H1 (cell line): ENCODE results near the gene NELL2. TPM values are rescaled to one million over a fixed set of nuclear protein-coding genes. Genes with fewer than 3 reads are reported as not detected.

ENCODE experiments used
- CTCF ChIA-PET: fragments of 300-600 bp; sonication (Branson Sonifier 250); formaldehyde crosslinking; loops from one replicate; lab custom pipeline; 2021; ENCODE audit not compliant: partially characterized antibody; lab: Charles Lee
- POLR2A ChIA-PET: fragments of 300-600 bp; sonication (Branson Sonifier 250); formaldehyde crosslinking; loops from one replicate; lab custom pipeline; 2021; ENCODE audit warnings: inconsistent platforms; ENCODE audit not compliant: partially characterized antibody; lab: Charles Lee
- DNase-seq, 2 experiments: peaks; one replicate each; pipeline versions ENCODE4 v3.0.0 to v3.0.0-alpha.2; 2010 to 2022; ENCODE audit warnings: low spot score in 2 of 2, low read depth in 1 of 2, mixed read lengths in 1 of 2
- FAIRE-seq: peaks from 2 replicates; lab custom pipeline; 2011; peaks lifted over from hg19 to GRCh38; lab: Jason Lieb, UNC
- H2AFZ ChIP-seq: 2 replicates; pipeline ENCODE4 v1.8.1; 2012; ENCODE audit warnings: low read length, inconsistent platforms
- H2AK5ac ChIP-seq: 2 replicates; pipeline ENCODE4 v1.6.1; 2013; ENCODE audit warnings: low read depth, low read length
- H2BK120ac ChIP-seq: replicated peaks from 2 replicates; pipeline ENCODE3; 2013; ENCODE audit warnings: low read depth, low read length, inconsistent platforms
- H2BK12ac ChIP-seq: 2 replicates; pipeline ENCODE4 v1.6.1; 2013; ENCODE audit warnings: low read depth, low read length
- H2BK15ac ChIP-seq: 2 replicates; pipeline ENCODE4 v1.6.1; 2013; ENCODE audit warnings: low read length
- H2BK20ac ChIP-seq: 2 replicates; pipeline ENCODE4 v1.6.1; 2013; ENCODE audit warnings: low read length
- H2BK5ac ChIP-seq: 2 replicates; pipeline ENCODE4 v1.6.1; 2013; ENCODE audit warnings: low read depth, low read length
- H3K14ac ChIP-seq: 2 replicates; pipeline ENCODE4 v1.6.1; 2013; ENCODE audit warnings: inconsistent platforms; ENCODE audit not compliant: insufficient read length
- H3K18ac ChIP-seq: 2 replicates; pipeline ENCODE4 v1.6.1; 2013; ENCODE audit warnings: low read length; ENCODE audit errors: extremely low read depth
- H3K23ac ChIP-seq: 2 replicates; pipeline ENCODE4 v1.6.1; 2013; ENCODE audit warnings: inconsistent platforms; ENCODE audit not compliant: insufficient read length
- H3K23me2 ChIP-seq: 2 replicates; pipeline ENCODE4 v1.6.1; 2013; ENCODE audit warnings: low read depth, low read length
- H3K27ac ChIP-seq: 2 replicates; pipeline ENCODE4 v1.6.1; 2011; ENCODE audit warnings: low read depth, low read length, inconsistent platforms
- H3K27me3 ChIP-seq, 4 experiments: replicated peaks in 1 of 4; 1 replicate in 1 of 4; 2 replicates in 3 of 4; pipeline versions ENCODE4 v1.6.1 to v1.8.1; 2011 to 2013; ENCODE audit warnings: low read length in 3 of 4, mild to moderate bottlenecking in 3 of 4, inconsistent platforms in 2 of 4, mixed read lengths in 2 of 4, moderate library complexity in 1 of 4; ENCODE audit not compliant: control insufficient read depth in 3 of 4, insufficient read depth in 3 of 4; ENCODE audit errors: extremely low read depth in 1 of 4
- H3K36me3 ChIP-seq, 4 experiments: 2 replicates each; pipeline versions ENCODE4 v1.6.1 to v1.8.1; 2011 to 2013; ENCODE audit warnings: mild to moderate bottlenecking in 4 of 4, low read length in 3 of 4, moderate library complexity in 2 of 4, control low read depth in 1 of 4, inconsistent platforms in 1 of 4; ENCODE audit not compliant: insufficient read depth in 4 of 4, control insufficient read depth in 2 of 4
- H3K4ac ChIP-seq: replicated peaks from 2 replicates; pipeline ENCODE3; 2013; ENCODE audit warnings: low read length, low read depth, mixed read lengths, inconsistent platforms; ENCODE audit not compliant: insufficient read length
- H3K4me1 ChIP-seq, 4 experiments: replicated peaks in 1 of 4; 1 replicate in 1 of 4; 2 replicates in 3 of 4; pipeline versions ENCODE4 v1.6.1 to v1.8.1; 2011 to 2013; ENCODE audit warnings: low read length in 3 of 4, inconsistent platforms in 2 of 4, mixed read lengths in 1 of 4; ENCODE audit not compliant: insufficient read depth in 4 of 4, control insufficient read depth in 3 of 4
- H3K4me2 ChIP-seq, 2 experiments: 2 replicates each; pipeline versions ENCODE4 v1.6.1 to v1.8.1; 2011 to 2013; ENCODE audit warnings: low read depth in 2 of 2, low read length in 2 of 2, control low read depth in 1 of 2, inconsistent platforms in 1 of 2, mild to moderate bottlenecking in 1 of 2; ENCODE audit not compliant: insufficient read depth in 1 of 2
- H3K4me3 ChIP-seq, 4 experiments: fragments of 200-600, 300-600 bp in 1 of 4; sonication (generic), shearing (Covaris generic), sonication (Bioruptor Twin) in 1 of 4; 2 replicates each; pipeline versions ENCODE4 v1.5.1 to v1.8.1; 2011 to 2016; ENCODE audit warnings: low read length in 4 of 4, low read depth in 3 of 4, control low read depth in 2 of 4, inconsistent platforms in 2 of 4, mild to moderate bottlenecking in 2 of 4, mixed read lengths in 1 of 4, moderate library complexity in 1 of 4; ENCODE audit not compliant: insufficient read depth in 2 of 4; ENCODE audit errors: extremely low read depth in 1 of 4
- H3K56ac ChIP-seq: replicated peaks from 2 replicates; pipeline ENCODE3; 2013; ENCODE audit warnings: low read depth, mild to moderate bottlenecking, mixed read lengths, low read length, inconsistent platforms; ENCODE audit not compliant: insufficient read length
- H3K79me1 ChIP-seq: 2 replicates; pipeline ENCODE4 v1.6.1; 2013; ENCODE audit warnings: low read depth, low read length, control low read depth
- H3K79me2 ChIP-seq, 2 experiments: 2 replicates each; pipeline versions ENCODE4 v1.6.1 to v1.8.1; 2012 to 2013; ENCODE audit warnings: low read length in 2 of 2, mild to moderate bottlenecking in 2 of 2, inconsistent platforms in 1 of 2; ENCODE audit not compliant: insufficient read depth in 2 of 2, control insufficient read depth in 1 of 2
- H3K9ac ChIP-seq, 4 experiments: replicated peaks in 1 of 4; 1 replicate in 1 of 4; 2 replicates in 3 of 4; pipeline versions ENCODE4 v1.6.1 to v1.8.1; 2011 to 2013; ENCODE audit warnings: low read depth in 3 of 4, low read length in 3 of 4, control low read depth in 2 of 4, mild to moderate bottlenecking in 2 of 4, moderate library complexity in 2 of 4, inconsistent platforms in 1 of 4; ENCODE audit errors: extremely low read depth in 1 of 4
- H3K9me3 ChIP-seq, 2 experiments: 2 replicates each; pipeline versions ENCODE4 v1.6.1 to v1.8.1; 2012 to 2013; ENCODE audit warnings: mild to moderate bottlenecking in 2 of 2, moderate library complexity in 2 of 2, control low read depth in 1 of 2, inconsistent platforms in 1 of 2, low read depth in 1 of 2, low read length in 1 of 2, mixed read lengths in 1 of 2; ENCODE audit not compliant: insufficient read depth in 2 of 2
- H4K20me1 ChIP-seq, 2 experiments: replicated peaks in 1 of 2; 2 replicates each; pipeline versions ENCODE3 to v1.8.1; 2011 to 2013; ENCODE audit warnings: inconsistent platforms in 2 of 2, low read length in 2 of 2, mild to moderate bottlenecking in 1 of 2; ENCODE audit not compliant: insufficient read depth in 2 of 2, control insufficient read depth in 1 of 2
- H4K5ac ChIP-seq: 2 replicates; pipeline ENCODE4 v1.6.1; 2013; ENCODE audit warnings: low read length, low read depth, mixed read lengths, inconsistent platforms; ENCODE audit not compliant: insufficient read length
- H4K8ac ChIP-seq: 2 replicates; pipeline ENCODE4 v1.8.0; 2013; ENCODE audit warnings: mild to moderate bottlenecking, moderate library complexity, low read length, inconsistent platforms; ENCODE audit not compliant: insufficient read depth; ENCODE audit errors: extremely low read depth
- H4K91ac ChIP-seq: replicated peaks from 2 replicates; pipeline ENCODE3; 2013; ENCODE audit warnings: low read length, mixed read lengths, inconsistent platforms; ENCODE audit not compliant: insufficient read length
- CBX8 ChIP-seq: fragments of 300-800, 300-1000 bp; sonication (generic); IDR thresholded peaks from 2 replicates; pipeline ENCODE4 v1.7.1; 2016; ENCODE audit warnings: low read depth, low read length, borderline replicate concordance
- EP300 ChIP-seq, 2 experiments: IDR thresholded peaks; 1 replicate in 1 of 2; 2 replicates in 1 of 2; pipeline ENCODE4 v1.6.1; 2011 to 2012; ENCODE audit warnings: low read depth in 2 of 2, low read length in 2 of 2, mild to moderate bottlenecking in 2 of 2, borderline replicate concordance in 1 of 2, inconsistent platforms in 1 of 2, moderate library complexity in 1 of 2
- HDAC6 ChIP-seq: IDR thresholded peaks from one replicate; pipeline ENCODE4 v1.7.1; 2012; ENCODE audit warnings: low read depth, mild to moderate bottlenecking, inconsistent platforms, low read length, moderate library complexity
- RAD21 ChIP-seq, 2 experiments: IDR thresholded peaks in 1 of 2; conservative IDR thresholded peaks in 1 of 2; 2 replicates each; pipeline ENCODE4 v1.6.1; 2011; ENCODE audit warnings: low read depth in 2 of 2, low read length in 2 of 2, improper control_type of control experiment in 1 of 2, inconsistent platforms in 1 of 2, mild to moderate bottlenecking in 1 of 2, moderate library complexity in 1 of 2
- ZNF274 ChIP-seq: IDR thresholded peaks from 2 replicates; pipeline ENCODE4 v1.7.0; 2012; ENCODE audit warnings: low read length, borderline replicate concordance; ENCODE audit errors: extremely low read depth
- WGBS, 2 experiments: shearing (Covaris generic) in 1 of 2; methylation state at CpG; one replicate each; pipeline versions ENCODE4 v1.1.6 to v1.1.7; 2013 to 2015; ENCODE audit warnings: low lambda C conversion rate in 2 of 2, mixed read lengths in 2 of 2, inconsistent platforms in 1 of 2, low coverage in 1 of 2, missing lambda C conversion rate in 1 of 2; ENCODE audit not compliant: insufficient replicate concordance in 2 of 2, insufficient coverage in 1 of 2, insufficient read length in 1 of 2; ENCODE audit errors: extremely low coverage in 1 of 2, missing lambda C conversion rate in 1 of 2; 5-methylcytosine and 5-hydroxymethylcytosine counted together
- polyA plus RNA-seq, 7 experiments: library from polyadenylated mRNA; depleted of rRNA in 3 of 7; stranded (reverse) in 5 of 7; unstranded in 2 of 7; fragments of >200 nt in 5 of 7; fragments of 200-250 nt in 2 of 7; gene quantifications; 1 replicate in 5 of 7; 2 replicates in 1 of 7; 4 replicates in 1 of 7; pipeline versions ENCODE4 v1.2.1 to v1.2.3, GENCODE V29; 2011 to 2013; ENCODE audit warnings: missing spikeins in 2 of 7, mixed read lengths in 2 of 7
- total RNA-seq: library from RNA; stranded (reverse); fragmentation: NEBNext Ultra II Directional; extraction: Animal tissue kit (Norgen Biotek cat#: 25700); gene quantifications from 2 replicates; pipeline ENCODE4 v1.2.1, GENCODE V29; 2021

The NELL2 gene
- total and polyA plus RNA-seq, 2 of the 8 experiments (the other 6 are each of a cell fraction or from before 2014, with no cell fraction given), result 54.2 to 56.8 TPM

DNA sequence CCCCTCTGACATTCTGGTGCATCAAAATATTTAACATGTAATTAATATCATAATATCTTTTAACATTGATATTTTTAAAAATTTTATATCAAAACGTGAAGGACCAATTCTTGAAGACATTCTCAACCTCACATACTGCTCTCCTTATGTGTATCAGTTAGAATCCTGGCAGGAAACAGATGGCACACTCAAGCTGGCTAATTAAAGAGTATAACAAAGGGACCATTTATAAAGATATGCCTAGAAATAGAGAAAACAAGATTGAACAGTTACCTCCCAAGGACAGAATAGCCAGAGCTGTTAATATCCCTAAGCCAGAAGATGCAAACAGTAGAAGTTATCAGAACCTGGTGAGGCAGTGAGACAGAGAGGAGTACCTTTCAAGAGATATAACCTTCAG lies 368.7 kb downstream of the NELL2 start:
- Histone ChIP-seq H2BK12ac (no peak overlapping the region), H2AFZ (no peak overlapping the region), H2BK5ac (no peak overlapping the region), H3K36me3 (no peaks in the 10 kb centered on the region), H3K23me2 (no peaks in the 10 kb centered on the region), H3K79me2 (no peaks in the 10 kb centered on the region), H2BK120ac (no peak overlapping the region), H2BK20ac (no peak overlapping the region), H4K5ac (no peak overlapping the region), H4K91ac (no peak overlapping the region), H3K4me1 (no peaks in the 10 kb centered on the region), H3K9ac (no peak overlapping the region), H3K56ac (no peak overlapping the region), H3K27ac (no peak overlapping the region), H2AK5ac (no peak overlapping the region), H3K18ac (no peak overlapping the region), H4K8ac (no peak overlapping the region), H3K79me1 (no peaks in the 10 kb centered on the region), H3K14ac (no peak overlapping the region), H4K20me1 (no peaks in the 10 kb centered on the region), H3K4ac (no peak overlapping the region), H2BK15ac (no peak overlapping the region), H3K27me3 (no peaks in the 10 kb centered on the region), H3K4me2 (no peak overlapping the region), H3K23ac (no peak overlapping the region), H3K4me3 (no peak overlapping the region), H3K9me3 (no peaks in the 10 kb centered on the region; a peak in 1 of 4 replicates)
- POLR2A ChIA-PET, result interaction anchor here (0.6 to 1.2 kb wide), 2 partner anchors 11 to 18 kb away, joined by 3 to 4 read pairs; no protein-coding TSS in a partner anchor
- TF ChIP-seq EP300 (IDR thresholded peaks at IDR 0.05; ENCODE audit: borderline replicate concordance in 1 of 2, low read depth in 2 of 2, low read length in 2 of 2) (no peak), ZNF274 (no peak), RAD21 (IDR thresholded peaks at IDR 0.05 in 1 of 2, conservative IDR thresholded peaks at IDR 0.05 in 1 of 2; ENCODE audit: low read depth in 2 of 2, low read length in 2 of 2) (no peak), CBX8 (no peak), HDAC6 (no peak)
- DNase-seq (no peak), FAIRE-seq (no peak)
- WGBS, 2 experiments, result 79% methylated on average over 1 of the region's 1 CpG; no CpG with 5 or more reads in 1 of the 2 experiments
- CTCF ChIA-PET, result interaction anchor here (0.9 to 1.5 kb wide), 4 partner anchors 10 to 200 kb away, joined by 3 to 4 read pairs (median 3); no protein-coding TSS in a partner anchor
